Activated naive CD4-positive, alpha-beta T cell (primary cell): ENCODE data around the gene CNTNAP5.

ENCODE experiments used
- DNase-seq, 4 experiments: peaks; one replicate each; lab custom pipeline; 2025; lab: John Stamatoyannopoulos, UW

Gene CNTNAP5

GRCh38 chr2:124805060-124805459, 780.0 kb downstream of the CNTNAP5 start:
- DNase-seq = no peak

- DNase-seq = no peak
Observed at GRCh38 chr2:124810132-124810531, 785.0 kb downstream of the CNTNAP5 start.

GRCh38 chr2:124814968-124815745, 790.1 kb downstream of the CNTNAP5 start:
- DNase-seq = no peak

DNA sequence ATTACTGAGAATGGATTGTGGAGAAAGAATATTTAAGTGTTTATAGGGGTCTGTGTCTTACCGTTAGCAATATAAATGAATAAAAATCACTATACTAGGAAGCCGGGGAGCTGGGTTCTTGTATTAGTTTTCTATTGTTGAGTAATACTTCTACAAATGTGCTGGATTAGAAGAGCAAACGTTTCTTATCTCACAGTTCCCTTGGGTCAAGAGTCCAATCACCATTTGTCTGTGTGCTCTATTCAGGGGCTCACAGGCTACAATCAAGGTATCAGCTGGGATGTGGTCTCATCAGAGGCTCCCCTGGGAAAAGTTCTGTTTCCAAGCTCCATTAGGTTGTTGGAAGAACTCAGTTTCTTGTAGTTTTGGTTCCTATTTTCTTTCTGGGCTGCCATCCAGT, 790.9 kb downstream of the CNTNAP5 start:
- DNase-seq = no peak

- DNase-seq = no peak
Observed at GRCh38 chr2:124822516-124822915, 797.4 kb downstream of the CNTNAP5 start.

DNA sequence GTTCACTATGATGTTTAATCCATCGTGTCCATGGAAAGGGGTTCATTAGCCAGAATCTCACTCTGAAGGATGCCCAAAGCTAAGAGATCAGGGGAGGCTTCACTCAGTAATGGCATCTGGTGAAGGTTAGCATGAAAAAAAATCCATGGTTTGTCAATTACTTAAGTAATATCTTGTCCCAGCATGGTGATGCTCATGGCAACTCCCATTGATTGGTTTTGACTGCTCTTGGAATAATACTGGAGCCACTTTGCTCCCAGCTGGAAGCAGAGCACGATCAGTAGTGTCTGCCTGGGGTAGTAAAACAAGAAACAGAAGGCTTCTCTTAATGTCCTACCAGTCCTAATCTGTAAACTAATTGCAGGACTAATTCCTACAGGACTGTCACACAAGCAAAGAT, 799.4 kb downstream of the CNTNAP5 start:
- no peak for DNase-seq

- no peak for DNase-seq
Observed at GRCh38 chr2:124832521-124832920, 807.4 kb downstream of the CNTNAP5 start.

GRCh38 chr2:124834331-124834730, 809.2 kb downstream of the CNTNAP5 start:
- no peak for DNase-seq

- no peak for DNase-seq
Observed at GRCh38 chr2:124835331-124835730, 810.2 kb downstream of the CNTNAP5 start.

- no peak for DNase-seq
Observed at GRCh38 chr2:124836416-124836815, 811.3 kb downstream of the CNTNAP5 start.

DNA sequence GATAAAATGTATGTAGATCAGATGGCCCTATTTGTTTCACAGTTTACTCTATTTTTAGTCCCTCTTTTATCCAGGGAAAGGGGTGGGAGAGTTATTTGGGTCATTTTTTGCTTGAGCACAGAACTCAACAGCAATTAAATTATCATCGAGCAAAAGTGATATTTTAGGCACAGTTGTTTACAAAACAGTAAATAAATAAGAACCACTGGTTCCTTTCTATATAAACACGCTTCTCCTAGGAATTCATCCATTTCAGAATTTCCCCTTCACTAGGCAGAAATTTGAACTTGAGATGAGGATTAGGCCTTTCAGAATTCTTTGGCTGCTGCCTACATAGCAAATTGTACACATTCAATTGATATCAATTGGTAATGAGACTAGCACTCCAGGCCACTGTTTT, 812.4 kb downstream of the CNTNAP5 start:
- DNase-seq = no peak

- DNase-seq = no peak
Observed at GRCh38 chr2:124838406-124838805, 813.3 kb downstream of the CNTNAP5 start.

DNA sequence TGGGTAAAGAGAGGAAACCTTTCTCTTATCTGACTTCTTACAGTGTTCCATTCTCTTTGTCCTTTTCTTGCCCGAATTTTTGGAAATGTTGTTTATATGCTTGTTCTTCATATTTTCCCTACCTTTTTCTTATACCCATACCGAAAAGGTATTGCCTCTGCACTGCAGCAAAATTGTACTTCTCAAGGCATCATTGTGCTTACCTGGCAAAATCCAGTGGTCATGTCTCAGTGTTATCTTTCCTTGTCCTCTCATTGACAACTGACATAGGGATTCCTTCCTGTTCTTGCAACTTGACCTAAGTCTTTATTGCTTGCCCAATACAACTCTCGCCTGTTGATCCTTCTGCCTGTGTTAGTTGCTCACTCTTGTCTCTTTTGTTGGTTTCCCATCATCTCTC, 842.2 kb downstream of the CNTNAP5 start:
- DNase-seq = no peak

- no peak for DNase-seq
Observed at GRCh38 chr2:124874219-124874618, 849.1 kb downstream of the CNTNAP5 start.

DNA sequence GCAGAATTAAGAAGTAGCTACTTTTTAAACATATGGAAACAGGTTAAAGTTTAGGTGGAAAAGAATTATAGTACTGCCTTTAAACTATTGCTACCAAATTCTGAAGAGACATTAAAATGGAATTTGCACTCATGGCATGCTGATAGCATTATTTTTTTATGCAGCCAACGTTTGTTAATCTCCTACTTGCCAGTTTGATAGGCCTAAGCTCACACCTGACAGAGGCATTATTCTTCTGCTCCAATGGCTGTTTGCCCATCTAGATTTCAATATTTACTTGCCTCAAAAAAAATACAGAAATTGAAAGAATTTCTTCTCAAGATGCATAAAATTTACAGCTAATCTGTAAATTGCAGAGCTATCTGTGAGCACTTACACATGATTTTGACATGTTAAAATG, 849.6 kb downstream of the CNTNAP5 start:
- DNase-seq = no peak

DNA sequence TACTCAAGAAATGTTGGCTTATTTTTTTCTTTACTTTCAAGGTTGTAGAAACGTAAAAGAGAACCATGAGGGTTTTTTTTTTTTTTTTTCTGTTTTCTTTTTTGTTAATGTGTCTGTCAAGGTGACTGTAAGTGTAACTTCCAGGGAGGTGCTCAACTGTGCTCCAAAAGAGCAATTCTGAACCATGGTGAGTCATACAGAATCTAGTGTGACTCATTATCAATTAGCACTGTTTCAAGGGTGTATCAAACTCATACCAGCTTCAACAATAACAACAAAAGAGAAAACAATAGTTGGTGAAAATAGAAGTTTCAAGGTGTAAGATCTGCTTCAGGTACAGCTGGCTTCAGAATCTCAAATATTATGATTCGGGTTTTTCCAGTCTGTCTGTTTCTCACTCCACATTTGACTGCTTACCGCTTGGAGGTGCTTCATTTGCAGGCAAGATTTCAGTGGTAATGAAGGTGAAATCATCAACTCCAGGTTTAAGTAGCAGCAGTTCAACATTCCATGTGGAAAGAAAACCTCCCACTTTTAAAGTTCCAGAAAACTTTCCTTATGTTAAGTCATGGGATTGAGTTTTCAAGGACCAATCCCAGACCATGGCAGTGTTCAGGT, 850.6 kb downstream of the CNTNAP5 start:
- DNase-seq = no peak

- DNase-seq = no peak
Observed at GRCh38 chr2:124877141-124877577, 852.1 kb downstream of the CNTNAP5 start.

DNA sequence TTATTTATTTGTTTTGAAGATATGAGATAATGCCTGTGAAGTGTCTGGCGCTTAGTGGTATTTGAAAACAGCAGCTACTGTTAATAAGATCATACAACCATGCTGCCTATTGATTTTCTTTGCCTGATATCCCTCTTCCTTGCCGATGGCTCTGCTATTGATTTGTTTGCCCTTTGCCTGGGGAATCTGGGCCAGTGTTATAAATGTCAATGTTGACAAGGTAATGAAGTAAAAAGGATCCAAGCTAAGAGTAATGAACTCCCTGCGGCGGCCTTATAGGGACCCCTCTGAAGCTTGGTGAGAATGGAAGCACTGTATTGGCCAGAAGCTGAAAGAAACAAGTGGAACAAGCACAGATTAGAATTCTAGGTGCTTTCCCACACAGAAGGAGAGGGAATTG, 854.6 kb downstream of the CNTNAP5 start:
- no peak for DNase-seq

DNA sequence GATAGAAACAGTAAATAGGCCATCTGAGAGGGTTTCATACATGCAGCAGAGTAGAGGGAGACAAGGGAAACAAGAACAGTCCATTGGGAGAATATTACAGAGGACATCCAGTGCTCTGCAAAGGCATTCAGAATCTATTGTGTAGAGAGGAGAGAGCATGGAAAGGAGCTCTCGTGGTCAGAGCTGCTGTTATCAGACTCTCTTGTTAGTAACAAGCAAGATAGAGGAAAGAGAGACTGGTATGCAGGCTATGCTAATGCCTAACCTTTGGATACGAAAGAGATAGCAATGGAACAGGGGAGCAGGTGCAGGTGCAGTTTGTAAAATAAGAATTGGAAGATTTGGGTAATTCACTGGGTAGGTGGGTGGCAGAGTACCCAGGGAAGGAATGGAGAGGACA, 855.9 kb downstream of the CNTNAP5 start:
- DNase-seq = no peak

GRCh38 chr2:124882423-124882822, 857.3 kb downstream of the CNTNAP5 start:
- DNase-seq = no peak

DNA sequence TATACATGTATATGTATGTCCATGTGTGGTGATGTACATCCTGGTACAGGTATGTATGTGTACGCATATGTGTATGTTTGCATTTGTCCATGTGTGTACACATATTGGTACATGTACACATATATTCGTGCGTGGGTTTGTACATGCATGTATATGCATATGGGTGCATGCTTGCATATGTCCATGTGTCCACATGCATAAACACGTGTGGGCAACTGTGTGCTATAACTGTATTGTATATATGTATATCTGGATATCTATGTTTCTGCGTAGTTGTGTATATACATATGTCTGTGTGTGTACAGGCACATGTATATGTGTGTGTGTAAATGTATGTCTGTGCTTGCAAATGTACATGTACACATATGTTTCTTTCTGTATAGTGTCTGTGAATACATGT, 858.5 kb downstream of the CNTNAP5 start:
- DNase-seq = no peak

GRCh38 chr2:124884315-124884714, 859.2 kb downstream of the CNTNAP5 start:
- no peak for DNase-seq

- no peak for DNase-seq
Observed at GRCh38 chr2:124886216-124886615, 861.1 kb downstream of the CNTNAP5 start.

DNA sequence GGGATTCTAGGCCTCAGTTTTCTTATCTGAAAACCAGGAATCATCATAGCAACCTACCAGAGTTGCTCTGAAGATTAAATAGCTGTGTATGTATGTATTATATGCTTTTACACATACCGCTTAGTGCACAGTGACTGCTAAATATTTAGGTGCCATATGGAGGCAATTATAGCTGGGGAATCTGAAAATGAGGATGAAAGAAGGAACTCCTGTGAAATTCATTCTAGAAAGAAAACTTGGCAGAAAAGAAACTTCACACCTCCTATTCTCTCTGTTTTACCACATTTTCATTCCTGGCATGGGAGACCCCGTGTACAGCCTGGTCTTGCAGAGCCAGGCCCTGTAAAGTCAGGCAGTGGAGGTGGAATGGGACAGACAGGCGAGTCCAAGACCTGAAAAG, 862.4 kb downstream of the CNTNAP5 start:
- DNase-seq = no peak
